Stimulated activated CD4-positive, alpha-beta T cell treated with anti-CD3 and anti-CD28 coated beads, Interleukin-15, amount 100 ng/mL, for 24 hours (primary cell): Measurements from ENCODE around the gene SPTBN1.
"Not testable (repeated sequence)": the region's sequence is repeated elsewhere in the genome, so short reads cannot be mapped to it uniquely, and the experiment has no call there.

ENCODE experiments used
- DNase-seq: peaks from one replicate; pipeline ENCODE4 v3.0.0-alpha.2; 2020

SPTBN1 gene

DNA sequence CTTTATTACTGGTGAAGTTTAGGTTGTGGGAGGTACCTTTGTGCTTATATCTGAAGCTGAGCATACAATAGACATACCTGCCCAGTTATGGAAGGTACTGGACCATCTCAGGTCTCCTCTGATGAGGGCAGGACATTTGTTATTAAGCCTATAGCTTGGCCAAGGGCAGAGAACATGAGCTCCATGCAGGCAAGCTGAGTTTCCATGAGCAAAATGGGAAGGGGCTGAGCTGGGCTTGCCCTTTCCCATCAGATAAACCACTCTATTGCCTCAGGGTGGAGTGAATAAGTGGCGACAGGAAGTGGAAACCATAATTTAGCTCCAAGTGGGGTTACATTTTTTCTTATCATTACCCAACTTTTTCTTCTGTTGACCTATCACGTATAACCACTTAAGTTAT lies 227.5 kb downstream of the SPTBN1 start:
- DNase-seq = no peak

DNA sequence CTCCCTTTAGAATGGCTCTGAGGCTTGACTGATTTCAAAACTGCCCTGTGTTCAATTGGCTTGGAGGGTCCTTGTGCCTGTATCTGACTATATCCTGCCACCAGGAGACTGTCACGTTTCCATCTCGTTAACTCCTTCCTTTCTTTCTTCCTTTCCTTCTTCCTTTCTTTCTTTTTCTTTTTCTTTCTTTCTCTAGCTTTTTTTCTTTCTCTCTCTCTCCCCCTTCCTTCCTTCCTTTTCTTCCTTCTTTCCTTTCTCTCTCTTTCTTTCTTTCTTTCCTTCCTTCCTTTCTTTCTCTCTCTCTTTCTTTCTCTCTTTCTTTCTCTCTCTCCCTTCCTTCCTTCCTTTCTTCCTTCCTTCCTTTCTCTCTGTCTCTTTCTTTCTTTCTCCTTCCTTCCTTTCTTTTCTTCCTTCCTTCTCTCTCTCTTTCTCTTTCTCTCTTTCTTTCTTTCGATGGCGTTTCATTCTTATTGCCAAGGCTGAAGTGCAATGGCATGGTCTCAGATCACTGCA lies 229.2 kb downstream of the SPTBN1 start:
- no peak for DNase-seq

DNA sequence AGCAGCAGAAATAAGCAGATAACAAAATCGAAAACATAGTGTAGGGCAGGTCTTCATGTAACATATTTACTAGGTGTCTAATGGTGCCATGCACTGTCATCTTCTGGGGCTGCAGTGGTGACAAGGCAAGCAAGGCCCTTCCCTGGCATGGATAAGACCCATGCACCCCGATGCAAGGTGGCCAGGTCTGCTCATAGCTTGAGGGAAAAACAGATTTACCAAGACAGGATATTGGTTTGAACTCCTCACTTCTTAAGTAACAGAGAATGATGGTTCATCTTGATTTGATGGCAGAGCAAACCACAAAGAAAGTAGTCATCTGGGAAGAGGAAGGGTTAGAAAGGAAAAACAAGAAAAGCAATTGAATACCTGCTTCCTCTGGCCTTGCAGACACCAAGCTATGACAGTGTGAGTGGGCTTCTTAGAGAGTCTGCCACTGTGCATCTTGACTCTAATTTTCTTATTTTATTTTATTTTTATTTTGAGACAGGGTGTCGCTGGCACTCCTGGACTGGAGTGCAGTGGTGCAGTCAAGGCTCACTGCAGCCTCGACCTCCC lies 231.5 kb downstream of the SPTBN1 start:
- DNase-seq = no peak

DNA sequence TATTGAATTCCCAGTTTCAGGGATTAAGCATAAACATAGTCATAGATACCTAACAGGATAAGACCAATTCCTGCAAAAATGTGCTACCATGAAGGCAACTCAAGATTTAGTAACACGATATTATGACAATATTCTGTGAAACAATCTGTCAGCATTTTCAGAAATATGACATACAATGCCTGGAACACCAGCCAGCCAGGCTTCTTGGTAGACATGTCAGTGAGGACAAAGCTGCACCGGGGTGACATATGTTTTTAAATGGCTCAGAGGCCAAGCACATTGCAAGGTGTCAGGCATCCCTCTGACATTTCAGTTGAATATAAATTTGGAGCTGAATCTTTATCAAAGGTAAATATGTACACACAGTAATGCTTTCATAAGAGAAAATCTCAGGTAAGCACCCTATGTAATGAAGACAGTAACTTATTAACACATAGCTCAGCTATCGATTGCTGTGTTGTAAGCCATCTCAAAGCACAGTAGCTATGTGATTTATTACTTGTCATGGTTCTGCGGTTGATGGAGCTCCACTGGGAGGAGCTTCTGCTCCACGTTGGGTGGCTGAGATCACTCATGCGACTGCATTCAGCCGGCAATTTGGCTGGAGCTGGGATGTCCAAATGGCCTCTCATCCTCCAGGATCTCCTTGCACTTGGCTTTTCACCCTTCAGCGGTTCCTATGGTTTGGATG lies 235.5 kb downstream of the SPTBN1 start:
- no peak for DNase-seq

DNA sequence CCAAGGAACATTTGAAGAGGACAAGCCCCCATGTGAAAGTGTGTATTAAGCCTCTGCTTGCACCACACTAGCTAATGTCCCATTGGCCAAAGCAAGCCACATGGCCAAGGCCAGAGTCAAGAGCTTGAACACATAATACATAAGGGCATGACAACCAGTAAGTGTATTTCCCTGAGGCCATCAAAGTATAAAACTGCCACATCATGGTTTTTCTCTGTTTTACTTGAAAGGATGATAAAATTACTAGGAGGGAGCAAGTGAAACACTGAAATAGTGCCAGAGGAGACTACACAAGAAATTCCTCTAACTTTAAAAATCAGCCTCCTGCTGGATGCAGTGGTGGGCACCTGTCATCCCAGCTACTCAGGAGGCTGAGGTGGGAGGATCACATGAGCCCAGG lies 236.4 kb downstream of the SPTBN1 start:
- DNase-seq = no peak

DNA sequence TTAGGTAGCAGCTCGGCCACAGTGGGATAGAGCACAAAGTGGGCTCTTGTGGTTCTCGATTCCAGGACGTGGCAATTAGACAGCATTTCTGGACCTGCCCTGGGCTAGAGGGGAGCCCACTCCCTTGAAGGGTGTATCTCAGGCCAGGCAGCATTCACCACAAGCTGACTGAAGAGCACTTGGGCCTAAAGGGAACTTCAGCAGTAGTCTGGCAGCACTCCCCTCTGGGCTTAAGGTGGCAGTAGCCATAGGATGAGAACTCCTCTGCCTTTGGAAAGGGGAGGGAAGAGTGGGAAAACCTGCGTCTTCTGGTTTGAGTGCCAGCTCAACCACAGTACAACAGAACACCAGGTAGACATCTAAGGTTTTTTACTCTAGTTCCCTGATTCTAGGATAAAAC lies 239.3 kb downstream of the SPTBN1 start:
- DNase-seq = no peak

DNA sequence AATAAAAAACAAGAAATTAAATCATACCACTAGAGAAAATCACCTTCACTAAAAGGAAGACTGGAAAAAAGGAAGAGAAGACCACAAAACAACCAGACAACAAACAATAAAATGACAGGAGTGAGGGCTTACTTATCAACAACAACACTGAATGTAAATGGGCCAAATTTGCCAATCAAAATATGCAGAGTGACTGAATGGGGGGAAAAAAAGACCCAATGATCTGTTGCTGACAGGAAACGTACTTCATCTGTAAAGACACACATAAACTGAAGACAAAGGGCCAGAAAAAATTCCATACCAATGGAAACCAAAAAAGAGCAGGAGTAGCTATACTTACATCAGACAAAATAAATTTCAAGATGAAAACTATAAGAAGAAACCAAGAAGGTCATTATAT lies 241.8 kb downstream of the SPTBN1 start:
- no peak for DNase-seq

DNA sequence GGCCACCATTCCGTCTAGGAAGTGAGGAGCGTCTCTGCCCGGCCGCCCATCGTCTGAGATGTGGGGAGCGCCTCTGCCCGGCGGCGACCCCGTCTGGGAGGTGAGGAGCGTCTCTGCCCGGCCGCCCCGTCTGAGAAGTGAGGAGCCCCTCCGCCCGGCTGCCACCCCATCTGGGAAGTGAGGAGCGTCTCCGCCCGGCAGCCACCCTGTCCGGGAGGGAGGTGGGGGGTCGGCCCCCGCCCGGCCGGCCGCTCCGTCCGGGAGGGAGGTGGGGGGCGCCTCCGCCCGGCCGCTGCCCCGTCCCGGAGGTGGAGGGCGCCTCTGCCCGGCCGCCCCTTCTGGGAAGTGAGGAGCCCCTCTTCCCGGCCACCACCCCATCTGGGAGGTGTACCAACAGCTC lies 242.8 kb downstream of the SPTBN1 start:
- not testable (repeated sequence) for DNase-seq

DNA sequence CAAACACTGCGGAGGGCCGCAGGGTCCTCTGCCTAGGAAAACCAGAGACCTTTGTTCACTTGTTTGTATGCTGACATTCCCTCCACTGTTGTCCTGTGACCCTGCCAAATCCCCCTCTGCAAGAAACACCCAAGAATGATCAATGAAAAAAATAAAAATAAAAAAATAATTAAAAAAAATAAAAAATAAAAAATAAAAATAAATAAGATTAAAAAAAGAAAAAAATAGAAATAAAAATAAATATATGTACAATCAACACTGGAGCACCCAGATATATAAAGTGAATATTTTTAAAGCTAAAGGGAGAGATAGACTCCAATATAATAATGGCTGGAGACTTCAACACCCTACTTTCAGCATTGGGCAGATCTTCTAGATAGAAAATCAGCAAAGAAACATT lies 243.5 kb downstream of the SPTBN1 start:
- no peak for DNase-seq

DNA sequence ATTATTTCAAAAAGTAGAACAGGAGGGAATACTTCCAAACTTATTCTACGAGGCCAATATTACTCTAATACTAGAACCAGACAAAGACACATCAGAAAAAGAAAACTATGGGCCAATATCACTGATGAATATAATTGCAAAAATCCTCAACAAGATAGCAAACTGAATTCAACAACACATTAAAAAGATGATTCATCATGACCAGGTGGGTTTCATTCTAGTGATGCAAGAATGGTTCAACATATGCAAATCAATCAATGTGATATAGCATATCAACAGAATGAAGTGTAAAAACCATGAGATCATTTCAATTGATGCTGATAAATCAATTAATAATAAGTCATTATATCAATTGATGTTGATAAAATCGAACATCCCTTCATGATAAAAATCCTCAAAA lies 244.9 kb downstream of the SPTBN1 start:
- DNase-seq = no peak

DNA sequence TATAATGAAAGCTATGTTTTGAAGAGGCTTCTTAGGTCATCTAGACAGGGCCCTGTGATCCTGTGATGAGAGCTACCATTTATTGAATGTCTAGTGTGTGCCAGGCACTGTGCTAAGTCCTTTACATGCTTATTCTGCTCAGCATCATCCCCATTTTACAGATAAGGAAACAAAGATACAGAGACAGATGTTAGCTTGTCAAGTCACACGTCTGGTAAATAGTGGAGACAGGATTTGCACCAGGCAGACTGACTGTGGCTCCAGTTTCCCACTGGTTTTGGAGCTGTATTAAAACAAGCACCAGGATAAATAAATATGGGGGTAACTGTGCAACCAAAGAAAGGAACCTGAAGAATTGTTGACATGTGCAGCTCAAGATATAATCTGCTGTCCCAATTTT lies 248.1 kb downstream of the SPTBN1 start:
- DNase-seq = no peak

DNA sequence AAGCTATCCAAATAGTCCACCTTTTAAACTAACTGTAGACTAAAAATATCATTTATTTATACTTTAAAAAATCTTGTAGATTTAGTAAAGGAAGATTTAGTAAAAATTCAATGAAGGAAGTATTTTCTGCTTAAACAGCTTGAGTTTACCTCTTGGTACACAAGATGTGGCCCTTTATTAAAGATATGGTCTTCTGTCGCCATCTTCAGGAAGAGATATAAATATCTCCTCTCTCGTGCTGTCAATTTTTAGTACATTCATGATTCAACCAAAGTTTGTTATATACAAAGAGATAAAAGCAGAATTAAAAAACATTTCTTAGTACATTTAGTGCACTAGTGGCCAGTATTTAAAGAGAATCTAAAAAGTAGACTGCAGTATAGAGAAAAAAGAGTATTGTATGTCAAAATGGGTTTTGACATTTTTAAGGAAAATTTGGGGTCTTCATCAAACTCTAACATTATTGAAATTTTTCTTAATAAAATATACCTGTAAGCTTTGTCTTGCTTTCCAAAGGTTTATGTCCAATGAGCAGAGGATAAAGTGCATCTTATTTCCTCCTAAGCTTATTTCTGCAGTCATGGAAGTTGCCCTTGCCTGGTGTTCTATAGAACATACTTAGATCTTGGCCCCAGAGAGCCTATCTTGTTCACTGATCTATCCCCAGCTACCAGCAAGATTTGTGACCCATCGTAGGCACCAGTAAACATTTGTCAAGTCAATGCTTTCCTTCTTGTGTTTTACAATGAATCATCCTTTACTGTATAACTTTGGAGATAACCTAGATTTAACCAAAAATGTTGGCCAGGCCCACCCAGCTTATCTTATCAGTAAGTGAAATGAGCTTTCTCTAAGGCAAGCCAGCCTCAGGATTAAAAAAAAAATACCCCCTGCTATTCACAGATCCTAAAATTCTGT lies 248.8 kb downstream of the SPTBN1 start:
- no peak for DNase-seq

DNA sequence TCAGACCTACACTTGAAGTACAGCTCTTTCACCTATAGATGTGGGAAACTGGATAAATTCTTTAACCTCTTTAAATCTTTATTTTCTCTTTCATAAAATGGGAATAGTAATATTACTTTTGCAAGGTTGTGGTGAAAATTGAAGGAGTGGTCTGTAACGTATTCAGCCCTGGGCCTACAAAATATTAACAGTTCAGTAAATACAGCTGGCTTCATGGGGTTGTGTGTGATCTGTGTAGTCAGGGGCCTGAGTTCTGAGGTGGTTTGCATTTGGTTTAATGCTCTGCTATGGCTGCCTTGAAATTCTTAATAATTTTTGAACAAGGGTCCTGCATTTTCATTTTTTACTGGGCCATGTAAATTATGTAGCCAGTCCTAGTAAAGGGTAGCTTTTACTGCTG lies 250.5 kb downstream of the SPTBN1 start:
- DNase-seq = no peak

DNA sequence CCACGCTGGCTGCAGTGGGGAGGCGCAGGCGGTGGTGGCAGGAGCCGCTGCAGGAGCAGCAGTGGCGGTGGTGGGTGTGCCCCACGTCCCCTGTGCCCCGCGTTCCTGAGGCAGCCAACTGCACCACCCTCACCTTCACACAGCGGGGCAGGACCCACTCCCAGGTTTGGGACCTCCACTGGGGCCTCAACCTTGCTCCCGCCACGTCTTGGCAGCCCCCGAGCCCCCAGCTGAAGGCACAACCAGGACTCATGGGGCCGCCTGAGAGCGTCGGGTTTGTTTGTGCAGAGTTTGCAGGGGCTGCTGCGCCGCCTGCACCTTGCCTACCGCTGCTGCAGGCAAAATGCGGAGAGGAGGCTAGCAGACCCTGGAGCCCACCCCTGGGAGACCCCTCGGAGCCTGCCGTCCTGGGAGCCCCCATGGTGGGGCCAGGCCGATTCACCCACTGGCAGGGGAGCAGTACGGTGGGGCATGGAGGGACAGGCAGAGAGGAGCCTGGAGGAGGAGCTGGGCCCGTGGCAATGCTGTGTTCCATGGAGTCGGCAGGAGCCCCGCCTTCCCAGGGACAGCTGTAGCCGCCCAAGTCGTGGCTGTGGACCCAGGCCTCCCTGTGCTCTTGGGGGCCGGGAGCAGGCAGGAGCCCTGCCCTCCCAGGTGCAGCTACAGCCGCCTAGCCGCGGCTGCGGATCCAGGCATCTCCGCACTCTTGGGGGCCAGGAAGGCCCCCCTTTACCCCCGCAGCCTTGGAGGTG lies 252.6 kb downstream of the SPTBN1 start:
- peak; percentile 37 for DNase-seq

DNA sequence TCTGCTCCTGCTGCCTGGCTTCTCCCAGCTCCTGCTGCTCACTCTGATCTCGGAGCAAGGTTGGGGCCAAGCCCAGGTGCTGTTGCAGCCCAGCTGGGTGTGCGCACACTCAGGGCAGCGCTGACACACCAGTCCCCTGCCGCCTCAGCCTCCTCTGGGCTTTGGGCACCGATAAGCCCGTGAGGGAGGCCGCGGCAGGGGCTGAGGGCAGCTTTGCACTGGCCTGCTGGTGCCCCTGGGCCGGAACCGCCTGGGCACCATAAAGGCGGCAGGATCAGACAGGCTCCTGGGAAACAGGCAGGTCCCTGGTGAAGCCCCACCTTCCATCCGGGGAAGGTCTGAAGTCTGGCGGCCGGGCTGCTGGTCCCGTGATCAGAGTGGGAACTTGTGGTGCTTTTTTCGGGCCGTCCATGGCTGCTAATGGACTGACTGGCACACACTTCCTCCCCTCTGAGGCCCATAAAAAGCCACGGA lies 253.2 kb downstream of the SPTBN1 start:
- peak; percentile 21 for DNase-seq

DNA sequence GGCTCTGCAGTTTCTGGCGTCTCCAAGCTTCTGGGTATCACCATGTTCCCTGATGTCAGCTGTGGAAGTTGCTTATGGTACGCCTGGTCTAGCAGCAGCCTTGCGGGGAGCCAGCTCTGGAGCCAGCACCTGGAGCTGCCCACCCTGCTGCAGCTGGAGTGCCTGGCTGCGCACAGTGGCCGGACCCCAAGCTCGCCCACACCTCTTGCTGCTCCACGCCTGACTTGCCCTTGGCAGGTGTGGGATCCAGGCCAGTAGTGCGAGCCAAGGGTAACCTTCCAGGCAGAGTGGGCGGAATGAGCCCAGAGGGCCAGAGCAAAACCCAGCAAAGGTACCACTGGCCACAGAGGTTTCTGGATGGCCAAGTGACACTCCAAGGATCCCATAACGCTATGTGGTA lies 254.1 kb downstream of the SPTBN1 start:
- no peak for DNase-seq

DNA sequence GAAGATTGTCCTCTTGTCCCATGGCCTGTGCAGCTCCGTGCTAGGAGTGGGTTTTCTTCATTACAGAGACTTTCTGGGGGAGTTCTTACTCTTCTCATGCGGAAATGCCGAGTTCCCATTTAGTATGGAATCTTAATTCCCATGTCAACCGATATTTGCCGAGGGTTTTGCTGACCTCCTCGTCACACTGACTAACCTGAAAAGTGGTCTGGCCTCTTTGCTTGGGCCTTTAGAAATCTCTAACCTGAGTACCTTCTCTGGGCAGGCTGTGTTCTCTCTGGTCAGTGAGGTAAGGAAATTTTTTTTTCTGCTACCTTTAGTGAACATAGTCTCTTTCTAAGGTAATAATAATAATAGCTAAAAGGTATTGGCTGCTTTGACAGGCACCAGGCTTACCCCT lies 256.4 kb downstream of the SPTBN1 start:
- DNase-seq = no peak

DNA sequence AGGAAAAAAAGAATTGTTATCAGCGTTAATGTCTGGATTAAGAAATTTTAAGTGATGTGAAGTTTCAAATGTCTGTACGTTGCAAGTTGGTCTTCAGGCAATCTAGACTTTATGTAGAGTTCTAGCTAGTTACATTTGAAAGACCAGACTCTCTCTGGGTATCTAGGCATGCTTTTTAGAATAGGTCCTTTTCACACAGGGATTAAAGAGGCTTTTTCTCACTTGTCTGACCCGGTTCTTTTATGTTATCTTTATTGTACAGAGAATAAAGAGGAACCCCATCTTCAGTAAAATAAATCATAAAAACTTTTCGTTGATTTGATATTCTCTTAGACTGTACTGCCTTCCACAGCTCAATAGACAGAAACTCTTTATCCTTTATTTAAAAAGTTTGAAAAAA lies 258.9 kb downstream of the SPTBN1 start:
- DNase-seq = no peak

DNA sequence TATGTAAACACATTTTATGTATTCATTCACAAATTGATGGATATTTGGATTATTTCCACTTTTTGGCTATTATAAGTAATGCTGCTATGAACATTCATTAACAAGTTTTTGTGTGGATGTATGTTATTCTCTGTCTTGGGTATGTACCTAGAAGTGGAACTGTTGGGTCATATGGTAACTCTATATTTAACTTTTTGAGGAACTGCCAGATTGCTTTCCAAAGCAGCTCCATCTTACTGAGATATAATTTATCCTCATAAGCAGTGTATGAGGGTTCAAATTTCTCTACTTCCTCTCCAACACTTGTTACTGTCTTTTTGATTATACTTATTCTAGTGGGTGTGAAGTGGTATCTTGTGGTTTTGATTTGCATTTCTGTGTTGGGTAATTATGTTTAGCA lies 260.2 kb downstream of the SPTBN1 start:
- no peak for DNase-seq

DNA sequence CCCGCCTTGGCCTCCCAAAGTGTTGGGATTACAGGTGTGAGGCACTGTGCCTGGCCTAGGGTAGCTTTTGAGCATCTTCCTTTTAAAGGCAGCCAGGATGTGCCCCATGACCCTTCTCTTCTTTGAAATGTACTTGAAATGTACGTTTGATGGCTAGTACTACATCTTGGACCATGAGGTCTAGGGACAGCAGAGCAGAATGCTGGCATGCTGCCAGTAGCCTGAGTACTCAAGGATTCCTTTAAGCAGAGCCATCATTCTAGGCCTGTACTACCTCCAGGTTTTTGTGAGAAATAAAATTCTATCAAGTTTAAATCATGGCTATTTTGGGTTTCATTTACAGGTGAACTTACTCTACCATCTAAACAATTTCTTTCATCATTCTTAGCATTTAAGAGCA lies 264.4 kb downstream of the SPTBN1 start:
- DNase-seq = no peak
